Neural cell (in vitro differentiated cells): ENCODE data around the gene NFIB. TPM values are rescaled to one million over a fixed set of nuclear protein-coding genes. Genes with fewer than 3 reads are reported as not detected.

Source experiments
- H2AFZ ChIP-seq: fragments of 200-600, 300-800 bp; sonication (generic), shearing (Covaris generic); 2 replicates; pipeline ENCODE4 v1.6.0; 2014; ENCODE audit warnings: low read depth, mild to moderate bottlenecking, antibody characterized with exemption, low read length, moderate library complexity
- H3F3A ChIP-seq: fragments of 200-600 bp; shearing (Covaris generic); 2 replicates; pipeline ENCODE4 v1.6.1; 2016; ENCODE audit warnings: mild to moderate bottlenecking, moderate library complexity, mixed read lengths, antibody characterized with exemption, low read length; ENCODE audit not compliant: insufficient read depth, poor library complexity, severe bottlenecking
- H3K27ac ChIP-seq: fragments of 200-600, 300-800 bp; sonication (generic), shearing (Covaris generic); 2 replicates; pipeline ENCODE4 v1.5.1; 2014; ENCODE audit warnings: mild to moderate bottlenecking, low read length, moderate library complexity
- H3K27me3 ChIP-seq: fragments of 300-800, 200-600 bp; sonication (generic), shearing (Covaris generic); 2 replicates; pipeline ENCODE4 v1.6.0; 2014; ENCODE audit warnings: mild to moderate bottlenecking, low read depth, low read length, moderate library complexity; ENCODE audit not compliant: insufficient read depth
- H3K36me3 ChIP-seq: fragments of 300-800, 200-600 bp; sonication (generic), shearing (Covaris generic); 2 replicates; pipeline ENCODE4 v1.5.1; 2014; ENCODE audit warnings: mild to moderate bottlenecking, antibody characterized with exemption, low read length, moderate library complexity; ENCODE audit not compliant: insufficient read depth
- H3K4me2 ChIP-seq: fragments of 300-800, 200-600 bp; sonication (generic), shearing (Covaris generic); 2 replicates; pipeline ENCODE4 v1.6.0; 2014; ENCODE audit warnings: mild to moderate bottlenecking, low read length
- H3K4me3 ChIP-seq: fragments of 300-800, 200-600 bp; sonication (generic), shearing (Covaris generic); 2 replicates; pipeline ENCODE4 v1.5.1; 2014; ENCODE audit warnings: mild to moderate bottlenecking, low read length, moderate library complexity
- H3K79me2 ChIP-seq: fragments of 200-600 bp; shearing (Covaris generic); replicated peaks from 2 replicates; pipeline ENCODE4 v1.6.0; 2014; ENCODE audit warnings: mild to moderate bottlenecking, low read length, moderate library complexity; ENCODE audit not compliant: insufficient read depth
- H3K9ac ChIP-seq: fragments of 300-800, 200-600 bp; sonication (generic), shearing (Covaris generic); 2 replicates; pipeline ENCODE4 v1.6.1; 2016; ENCODE audit warnings: mild to moderate bottlenecking, low read length, mixed read lengths
- H3K9me2 ChIP-seq: fragments of 200-600 bp; shearing (Covaris generic); 2 replicates; pipeline ENCODE4 v1.6.1; 2016; ENCODE audit warnings: mild to moderate bottlenecking, low read length, mixed read lengths; ENCODE audit not compliant: insufficient read depth
- H3K9me3 ChIP-seq: fragments of 200-600, 300-800 bp; sonication (generic), shearing (Covaris generic); 2 replicates; pipeline ENCODE4 v1.6.1; 2016; ENCODE audit warnings: mild to moderate bottlenecking, mixed run types, low read length, moderate library complexity, mixed read lengths
- H4K20me1 ChIP-seq: fragments of 200-600 bp; shearing (Covaris generic); 2 replicates; pipeline ENCODE4 v1.6.1; 2016; ENCODE audit warnings: mild to moderate bottlenecking, mixed run types; ENCODE audit not compliant: insufficient read depth
- CTCF ChIP-seq: fragments of 450-650 bp; IDR thresholded peaks from 2 replicates; pipeline ENCODE4 v1.5.1; 2014; ENCODE audit warnings: antibody characterized with exemption, mild to moderate bottlenecking, moderate library complexity; ENCODE audit not compliant: poor library complexity, severe bottlenecking
- EP300 ChIP-seq: fragments of 450-650 bp; conservative IDR thresholded peaks from 2 replicates; pipeline ENCODE4 v1.6.1; 2014; ENCODE audit warnings: antibody characterized with exemption, mild to moderate bottlenecking, moderate library complexity; ENCODE audit not compliant: poor library complexity, severe bottlenecking
- EZH2 ChIP-seq: fragments of 200-600, 300-800 bp; shearing (Covaris generic), sonication (generic); IDR thresholded peaks from 2 replicates; pipeline ENCODE4 v1.6.1; 2014; ENCODE audit warnings: antibody characterized with exemption, low read length, borderline replicate concordance, mild to moderate bottlenecking; ENCODE audit not compliant: insufficient read depth, poor library complexity, severe bottlenecking
- MXI1 ChIP-seq: fragments of 450-650 bp; conservative IDR thresholded peaks from 2 replicates; pipeline ENCODE4 v1.6.1; 2014; ENCODE audit warnings: antibody characterized with exemption, mild to moderate bottlenecking; ENCODE audit not compliant: poor library complexity, severe bottlenecking
- POLR2AphosphoS5 ChIP-seq: IDR thresholded peaks from 2 replicates; pipeline ENCODE4 v1.6.1; 2012
- RAD21 ChIP-seq: fragments of 450-650 bp; conservative IDR thresholded peaks from 2 replicates; pipeline ENCODE4 v1.6.1; 2014; ENCODE audit warnings: antibody characterized with exemption, mild to moderate bottlenecking, moderate library complexity
- SMC3 ChIP-seq: fragments of 450-650 bp; conservative IDR thresholded peaks from 2 replicates; pipeline ENCODE4 v1.6.1; 2014; ENCODE audit warnings: antibody characterized with exemption, mild to moderate bottlenecking, moderate library complexity; ENCODE audit not compliant: poor library complexity
- TAF1 ChIP-seq: IDR thresholded peaks from 2 replicates; pipeline ENCODE4 v1.6.1; 2012; ENCODE audit warnings: low read depth
- polyA plus RNA-seq: library from polyadenylated mRNA; depleted of rRNA; stranded (reverse); fragments of >200 nt; gene quantifications from 2 replicates; pipeline ENCODE4 v1.2.3, GENCODE V29; 2014
- TF ChIP-seq, protein P1 (sequence below): IDR thresholded peaks from 2 replicates; pipeline ENCODE4 v1.6.1; 2012; ENCODE audit warnings: borderline replicate concordance

Gene NFIB
- polyA plus RNA-seq, 1 donor from 2014 or later = 0.73 TPM

DNA sequence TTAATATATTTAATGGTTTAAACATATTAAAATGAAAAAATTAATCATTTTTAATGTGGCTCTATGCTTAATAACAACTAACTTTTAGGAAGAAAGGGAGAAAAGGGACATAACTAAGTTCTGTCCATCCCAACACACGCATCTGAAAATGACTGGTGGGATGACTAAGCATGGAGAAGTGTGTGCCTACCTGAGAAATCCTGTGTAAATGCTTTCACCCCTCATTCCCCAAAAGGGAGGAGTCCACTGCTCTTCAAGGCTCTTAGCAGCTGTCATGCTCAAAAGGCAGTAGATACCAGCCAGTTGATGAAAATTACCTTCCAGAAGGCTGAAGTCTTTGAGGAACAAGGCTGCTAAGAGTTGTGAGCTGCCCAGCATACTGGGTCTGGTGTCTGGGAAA is 130.9 kb downstream of the NFIB start:
- Histone ChIP-seq H4K20me1 (no peaks in the 10 kb centered on the region), H3K9ac (no peak overlapping the region), H3K27ac (no peak overlapping the region), H3K27me3 (no peaks in the 10 kb centered on the region), H3K4me3 (no peak overlapping the region), H3K9me3 (no peaks in the 10 kb centered on the region), H2AFZ (no peak overlapping the region), H3F3A (no peaks in the 10 kb centered on the region), H3K9me2 (no peaks in the 10 kb centered on the region), H3K4me2 (no peak overlapping the region), H3K79me2 (no peaks in the 10 kb centered on the region), H3K36me3 (no peaks in the 10 kb centered on the region)
- no peak for TF ChIP-seq TAF1

DNA sequence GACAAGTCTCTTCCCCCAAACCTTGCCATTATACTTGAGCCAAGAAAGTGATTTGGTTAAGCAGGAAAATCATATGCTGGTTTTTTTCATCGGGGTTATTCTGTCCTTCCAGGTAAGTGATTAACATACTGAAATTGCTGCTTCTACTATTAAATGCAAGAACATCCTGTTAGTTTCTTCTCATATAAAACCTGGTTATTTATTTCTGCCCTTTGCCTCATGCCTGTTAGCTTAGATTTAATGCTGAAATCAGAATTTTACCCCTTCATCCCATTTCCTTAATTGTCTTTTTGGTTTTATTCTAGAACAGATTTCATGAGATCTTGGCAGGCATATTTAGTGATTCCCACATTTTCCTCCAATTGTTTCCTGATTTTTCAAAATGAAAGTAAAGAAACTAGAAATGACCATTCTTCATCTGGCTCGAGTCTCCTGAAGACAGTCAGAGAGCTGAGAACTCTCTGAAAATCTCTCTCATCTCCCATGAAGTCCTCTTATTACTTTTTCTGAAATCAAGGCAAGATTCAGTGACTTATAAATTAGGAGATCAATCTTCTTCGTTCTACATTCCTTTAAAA is 132.9 kb downstream of the NFIB start:
- H3K4me2 ChIP-seq = no peak overlapping the region
- H3K27me3 ChIP-seq = no peaks in the 10 kb centered on the region
- H2AFZ ChIP-seq = no peak overlapping the region
- H3F3A ChIP-seq = no peaks in the 10 kb centered on the region
- no peak overlapping the region for H3K27ac ChIP-seq
- H4K20me1 ChIP-seq = no peaks in the 10 kb centered on the region
- H3K9me3 ChIP-seq = no peaks in the 10 kb centered on the region
- H3K9ac ChIP-seq = no peak overlapping the region
- no peaks in the 10 kb centered on the region for H3K9me2 ChIP-seq
- no peaks in the 10 kb centered on the region for H3K36me3 ChIP-seq
- H3K4me3 ChIP-seq = no peak overlapping the region
- TF ChIP-seq, protein P1, sequence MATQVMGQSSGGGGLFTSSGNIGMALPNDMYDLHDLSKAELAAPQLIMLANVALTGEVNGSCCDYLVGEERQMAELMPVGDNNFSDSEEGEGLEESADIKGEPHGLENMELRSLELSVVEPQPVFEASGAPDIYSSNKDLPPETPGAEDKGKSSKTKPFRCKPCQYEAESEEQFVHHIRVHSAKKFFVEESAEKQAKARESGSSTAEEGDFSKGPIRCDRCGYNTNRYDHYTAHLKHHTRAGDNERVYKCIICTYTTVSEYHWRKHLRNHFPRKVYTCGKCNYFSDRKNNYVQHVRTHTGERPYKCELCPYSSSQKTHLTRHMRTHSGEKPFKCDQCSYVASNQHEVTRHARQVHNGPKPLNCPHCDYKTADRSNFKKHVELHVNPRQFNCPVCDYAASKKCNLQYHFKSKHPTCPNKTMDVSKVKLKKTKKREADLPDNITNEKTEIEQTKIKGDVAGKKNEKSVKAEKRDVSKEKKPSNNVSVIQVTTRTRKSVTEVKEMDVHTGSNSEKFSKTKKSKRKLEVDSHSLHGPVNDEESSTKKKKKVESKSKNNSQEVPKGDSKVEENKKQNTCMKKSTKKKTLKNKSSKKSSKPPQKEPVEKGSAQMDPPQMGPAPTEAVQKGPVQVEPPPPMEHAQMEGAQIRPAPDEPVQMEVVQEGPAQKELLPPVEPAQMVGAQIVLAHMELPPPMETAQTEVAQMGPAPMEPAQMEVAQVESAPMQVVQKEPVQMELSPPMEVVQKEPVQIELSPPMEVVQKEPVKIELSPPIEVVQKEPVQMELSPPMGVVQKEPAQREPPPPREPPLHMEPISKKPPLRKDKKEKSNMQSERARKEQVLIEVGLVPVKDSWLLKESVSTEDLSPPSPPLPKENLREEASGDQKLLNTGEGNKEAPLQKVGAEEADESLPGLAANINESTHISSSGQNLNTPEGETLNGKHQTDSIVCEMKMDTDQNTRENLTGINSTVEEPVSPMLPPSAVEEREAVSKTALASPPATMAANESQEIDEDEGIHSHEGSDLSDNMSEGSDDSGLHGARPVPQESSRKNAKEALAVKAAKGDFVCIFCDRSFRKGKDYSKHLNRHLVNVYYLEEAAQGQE = no peak
- no peak for TF ChIP-seq EP300
- no peak for TF ChIP-seq TAF1
- TF ChIP-seq MXI1 = no peak
- TF ChIP-seq POLR2AphosphoS5 = no peak
- no peak for TF ChIP-seq SMC3
- TF ChIP-seq EZH2 = no peak
- no peak for TF ChIP-seq CTCF
- no peak for TF ChIP-seq RAD21
- no peaks in the 10 kb centered on the region for H3K79me2 ChIP-seq
